ENCODE data around the gene LAMTOR3.

- TF ChIP-seq CTCF (IDR thresholded peaks at IDR 0.05; ENCODE audit: insufficient read depth, low read length, poor library complexity, severe bottlenecking), result no peak
- no peak for TF ChIP-seq EZH2phosphoT487 (conservative IDR thresholded peaks at IDR 0.05; ENCODE audit: low read length)
Measured at GRCh38 chr4:99915449-99915848, 21.2 kb upstream of the LAMTOR3 start.

All from SU-DHL-6 (cell line).